ENCODE data around the gene ADRA1B. TPM values are rescaled to one million over a fixed set of nuclear protein-coding genes. Genes with fewer than 3 reads are reported as not detected.

ADRA1B gene
- total RNA-seq, 1 donor = 0.36 TPM

GRCh38 chr5:160018945-160019625 lies 102.8 kb downstream of the ADRA1B start:
- DNase-seq (ENCODE audit: insufficient read length, low spot score, missing footprints) = no peak
- Histone ChIP-seq H3K36me3 (ENCODE audit: insufficient read depth, low read length) (peaks cover 12% of the 10 kb centered on the region), H3K79me2 (ENCODE audit: insufficient read depth, low read length) (peaks cover 36% of the 10 kb centered on the region), H3K27me3 (ENCODE audit: insufficient read depth, low read length) (no peaks in the 10 kb centered on the region), H3K4me1 (ENCODE audit: insufficient read depth, low read length) (no peaks in the 10 kb centered on the region), H3K27ac (ENCODE audit: low read depth, low read length) (no peak overlapping the region), H3K9me3 (ENCODE audit: low read depth, low read length) (no peaks in the 10 kb centered on the region), H2AFZ (ENCODE audit: low read length) (no peak overlapping the region), H4K20me1 (ENCODE audit: insufficient read depth, low read length) (peaks cover 16% of the 10 kb centered on the region), H3K4me2 (ENCODE audit: insufficient read depth, low read length) (no peak overlapping the region), H3K4me3 (ENCODE audit: insufficient read depth, low read length) (no peak overlapping the region)
- TF ChIP-seq, protein P1, sequence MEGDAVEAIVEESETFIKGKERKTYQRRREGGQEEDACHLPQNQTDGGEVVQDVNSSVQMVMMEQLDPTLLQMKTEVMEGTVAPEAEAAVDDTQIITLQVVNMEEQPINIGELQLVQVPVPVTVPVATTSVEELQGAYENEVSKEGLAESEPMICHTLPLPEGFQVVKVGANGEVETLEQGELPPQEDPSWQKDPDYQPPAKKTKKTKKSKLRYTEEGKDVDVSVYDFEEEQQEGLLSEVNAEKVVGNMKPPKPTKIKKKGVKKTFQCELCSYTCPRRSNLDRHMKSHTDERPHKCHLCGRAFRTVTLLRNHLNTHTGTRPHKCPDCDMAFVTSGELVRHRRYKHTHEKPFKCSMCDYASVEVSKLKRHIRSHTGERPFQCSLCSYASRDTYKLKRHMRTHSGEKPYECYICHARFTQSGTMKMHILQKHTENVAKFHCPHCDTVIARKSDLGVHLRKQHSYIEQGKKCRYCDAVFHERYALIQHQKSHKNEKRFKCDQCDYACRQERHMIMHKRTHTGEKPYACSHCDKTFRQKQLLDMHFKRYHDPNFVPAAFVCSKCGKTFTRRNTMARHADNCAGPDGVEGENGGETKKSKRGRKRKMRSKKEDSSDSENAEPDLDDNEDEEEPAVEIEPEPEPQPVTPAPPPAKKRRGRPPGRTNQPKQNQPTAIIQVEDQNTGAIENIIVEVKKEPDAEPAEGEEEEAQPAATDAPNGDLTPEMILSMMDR (IDR thresholded peaks at IDR 0.05; ENCODE audit: extremely low read depth, low read depth, low read length) = no peak

- H3K4me3 ChIP-seq (ENCODE audit: insufficient read depth, low read length) = no peak overlapping the region
- H3K4me2 ChIP-seq (ENCODE audit: insufficient read depth, low read length) = no peak overlapping the region
- H3K9me3 ChIP-seq (ENCODE audit: low read depth, low read length) = no peaks in the 10 kb centered on the region
- peaks cover 7% of the 10 kb centered on the region for H3K36me3 ChIP-seq (ENCODE audit: insufficient read depth, low read length)
- no peak overlapping the region for H3K27ac ChIP-seq (ENCODE audit: low read depth, low read length)
- H4K20me1 ChIP-seq (ENCODE audit: insufficient read depth, low read length) = peaks cover 16% of the 10 kb centered on the region
- no peaks in the 10 kb centered on the region for H3K4me1 ChIP-seq (ENCODE audit: insufficient read depth, low read length)
- TF ChIP-seq, protein P1 (IDR thresholded peaks at IDR 0.05; ENCODE audit: extremely low read depth, low read depth, low read length) = no peak
- no peak overlapping the region for H2AFZ ChIP-seq (ENCODE audit: low read length)
- no peak for DNase-seq (ENCODE audit: insufficient read length, low spot score, missing footprints)
- H3K27me3 ChIP-seq (ENCODE audit: insufficient read depth, low read length) = no peaks in the 10 kb centered on the region
- H3K79me2 ChIP-seq (ENCODE audit: insufficient read depth, low read length) = peaks cover 36% of the 10 kb centered on the region
Measured at GRCh38 chr5:160020266-160020770, 104.0 kb downstream of the ADRA1B start.

DNA sequence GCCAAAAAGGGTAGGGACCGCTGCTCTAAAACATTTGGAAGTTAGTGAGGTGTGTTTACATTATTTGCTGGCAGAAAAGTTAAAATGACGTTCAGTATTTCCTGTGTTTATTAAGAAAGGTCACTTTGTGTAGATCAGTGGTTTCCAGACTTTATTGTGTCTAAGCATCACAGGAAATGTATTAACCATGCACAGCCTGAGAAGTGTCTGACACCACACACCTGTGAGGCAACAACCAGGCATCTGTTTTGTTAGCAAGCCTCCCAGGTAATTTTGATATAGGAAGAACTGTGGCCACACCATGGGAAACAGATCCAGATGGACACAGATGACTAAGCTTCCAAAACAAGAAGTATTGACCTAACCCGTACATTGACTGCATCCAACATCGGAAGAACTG lies 104.7 kb downstream of the ADRA1B start:
- Histone ChIP-seq H3K4me3 (ENCODE audit: insufficient read depth, low read length) (no peak overlapping the region), H3K4me2 (ENCODE audit: insufficient read depth, low read length) (no peak overlapping the region), H3K27me3 (ENCODE audit: insufficient read depth, low read length) (no peaks in the 10 kb centered on the region), H3K79me2 (ENCODE audit: insufficient read depth, low read length) (peaks cover 37% of the 10 kb centered on the region), H3K27ac (ENCODE audit: low read depth, low read length) (no peak overlapping the region), H4K20me1 (ENCODE audit: insufficient read depth, low read length) (peaks cover 16% of the 10 kb centered on the region), H3K36me3 (ENCODE audit: insufficient read depth, low read length) (peaks cover 7% of the 10 kb centered on the region), H3K4me1 (ENCODE audit: insufficient read depth, low read length) (no peaks in the 10 kb centered on the region), H2AFZ (ENCODE audit: low read length) (no peak overlapping the region), H3K9me3 (ENCODE audit: low read depth, low read length) (no peaks in the 10 kb centered on the region)
- DNase-seq (ENCODE audit: insufficient read length, low spot score, missing footprints) = no peak
- TF ChIP-seq, protein P1 (IDR thresholded peaks at IDR 0.05; ENCODE audit: extremely low read depth, low read depth, low read length) = no peak

DNA sequence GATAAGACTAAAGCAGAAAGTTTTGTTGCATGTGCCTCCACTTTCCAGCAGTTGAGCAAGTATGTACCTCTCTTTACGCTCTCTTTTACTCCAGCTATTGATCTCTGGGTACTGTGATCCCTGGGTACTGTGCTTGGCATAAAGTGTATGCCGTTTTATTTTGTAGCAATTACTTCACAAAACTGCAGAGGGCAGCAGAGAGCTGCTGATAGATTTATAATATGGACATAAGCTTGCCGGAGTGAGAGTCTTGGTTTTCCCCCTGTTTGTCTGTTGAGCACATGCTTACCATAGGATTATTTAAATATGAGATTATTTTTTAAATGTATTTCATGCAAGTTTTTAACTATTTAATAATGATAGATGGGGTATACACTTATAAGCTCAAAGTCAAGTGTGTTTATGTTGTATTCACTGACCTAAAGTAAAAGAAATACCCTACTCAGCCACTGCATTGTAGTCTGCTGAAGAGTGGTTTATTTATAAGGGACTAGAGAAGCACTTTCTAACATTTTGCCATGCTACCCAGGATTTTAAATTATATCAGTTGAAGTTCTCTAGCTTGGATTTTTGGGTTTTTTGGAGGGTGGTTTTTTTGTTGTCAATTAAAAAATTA lies 105.7 kb downstream of the ADRA1B start:
- TF ChIP-seq, protein P1 (IDR thresholded peaks at IDR 0.05; ENCODE audit: extremely low read depth, low read depth, low read length) = peak; percentile 82
- no peak overlapping the region for H3K27ac ChIP-seq (ENCODE audit: low read depth, low read length)
- no peak overlapping the region for H3K4me3 ChIP-seq (ENCODE audit: insufficient read depth, low read length)
- H3K4me1 ChIP-seq (ENCODE audit: insufficient read depth, low read length) = no peaks in the 10 kb centered on the region
- H4K20me1 ChIP-seq (ENCODE audit: insufficient read depth, low read length) = peaks cover 13% of the 10 kb centered on the region
- H3K79me2 ChIP-seq (ENCODE audit: insufficient read depth, low read length) = peaks cover 42% of the 10 kb centered on the region
- no peak overlapping the region for H3K4me2 ChIP-seq (ENCODE audit: insufficient read depth, low read length)
- no peaks in the 10 kb centered on the region for H3K9me3 ChIP-seq (ENCODE audit: low read depth, low read length)
- peaks cover 3% of the 10 kb centered on the region for H3K36me3 ChIP-seq (ENCODE audit: insufficient read depth, low read length)
- H2AFZ ChIP-seq (ENCODE audit: low read length) = no peak overlapping the region
- no peaks in the 10 kb centered on the region for H3K27me3 ChIP-seq (ENCODE audit: insufficient read depth, low read length)
- DNase-seq (ENCODE audit: insufficient read length, low spot score, missing footprints) = peak; percentile 87

All from osteoblast (primary cell).